Activated T-cell treated with anti-CD3 and anti-CD28 coated beads, Interleukin-2, amount 50 U/mL, for 4 hours (primary cell): ENCODE measurements around the gene WDR36. TPM values are rescaled to one million over a fixed set of nuclear protein-coding genes. Genes with fewer than 3 reads are reported as not detected.

Experiments used
- ATAC-seq, 2 donors: fragments of 200-7000 bp; cut with Tn5 transposase; one replicate each; pipeline ENCODE4 v1.10.0; 2021
- DNase-seq: peaks from one replicate; pipeline ENCODE4 v3.0.0-alpha.2; 2020
- H3K27me3 Mint-ChIP-seq: one replicate; pipeline ENCODE4 v1.8.0; 2021; ENCODE audit warnings: low read depth, mixed read lengths
- H3K36me3 Mint-ChIP-seq: one replicate; pipeline ENCODE4 v1.8.0; 2022; ENCODE audit warnings: mixed read lengths; ENCODE audit not compliant: insufficient read depth
- H3K4me1 Mint-ChIP-seq: one replicate; pipeline ENCODE4 v1.8.0; 2021; ENCODE audit warnings: low read depth, mixed read lengths
- H3K4me3 Mint-ChIP-seq: one replicate; pipeline ENCODE4 v1.8.0; 2021; ENCODE audit warnings: mild to moderate bottlenecking, moderate library complexity, mixed read lengths
- H3K9me3 Mint-ChIP-seq: one replicate; pipeline ENCODE4 v1.8.0; 2021; ENCODE audit warnings: mixed read lengths
- total RNA-seq, 3 donors: library from RNA; stranded (reverse); gene quantifications; one replicate each; pipeline ENCODE4 v1.2.1, GENCODE V29; 2021

WDR36 gene
- 10 to 100 TPM; 90.0 to 98.2 (median 92.1) TPM for total RNA-seq

DNA sequence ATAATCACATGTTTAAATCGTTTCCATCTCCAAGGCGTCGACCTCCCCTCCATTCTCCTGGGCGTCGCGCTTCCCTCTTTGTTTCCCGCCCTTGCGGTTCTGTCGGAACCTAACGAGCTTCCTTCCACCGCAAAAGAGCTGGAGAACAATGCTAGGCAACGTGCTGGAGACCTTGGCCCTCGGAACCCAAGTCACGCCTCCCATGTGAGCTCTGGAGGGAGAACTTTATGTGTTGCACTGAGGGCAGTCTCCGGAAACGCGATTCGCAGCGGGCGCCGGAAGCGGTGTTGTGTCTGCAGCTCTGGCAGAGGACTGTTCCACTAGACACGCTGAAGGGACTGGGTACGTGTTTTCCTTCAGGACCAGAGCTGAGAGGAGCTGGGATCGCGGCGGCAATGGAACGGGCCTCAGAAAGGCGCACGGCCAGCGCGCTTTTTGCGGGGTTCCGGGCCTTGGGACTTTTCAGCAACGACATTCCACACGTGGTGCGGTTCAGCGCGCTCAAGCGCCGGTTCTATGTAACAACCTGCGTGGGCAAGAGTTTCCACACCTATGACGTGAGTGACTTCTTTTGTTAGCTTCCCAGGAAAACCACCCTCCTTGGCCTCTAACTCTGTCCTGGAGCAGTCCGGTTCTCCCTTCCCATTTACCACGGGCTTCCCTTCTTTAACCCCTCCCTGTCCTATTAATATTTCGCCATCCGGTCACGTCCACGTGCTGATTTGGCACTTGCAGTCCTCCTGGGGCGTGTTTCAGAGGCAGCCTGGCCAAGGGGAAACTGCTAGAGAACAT, at the start of gene WDR36:
WDR36 (plus strand) TSS at position 287 of the 792 bp plus-strand sequence; CDS start at position 396, 109 bp downstream.
- DNase-seq (peak; percentile 85), ATAC-seq (peak; percentile 93 to 94)
- Mint-ChIP-seq H3K9me3 (no peaks in the 10 kb centered on the region), H3K4me3 (peak within 1 kb of the TSS; percentile 93), H3K27me3 (peaks cover 6% of the 10 kb centered on the region), H3K36me3 (peaks cover 24% of the 10 kb centered on the region), H3K4me1 (peaks cover 31% of the 10 kb centered on the region)

DNA sequence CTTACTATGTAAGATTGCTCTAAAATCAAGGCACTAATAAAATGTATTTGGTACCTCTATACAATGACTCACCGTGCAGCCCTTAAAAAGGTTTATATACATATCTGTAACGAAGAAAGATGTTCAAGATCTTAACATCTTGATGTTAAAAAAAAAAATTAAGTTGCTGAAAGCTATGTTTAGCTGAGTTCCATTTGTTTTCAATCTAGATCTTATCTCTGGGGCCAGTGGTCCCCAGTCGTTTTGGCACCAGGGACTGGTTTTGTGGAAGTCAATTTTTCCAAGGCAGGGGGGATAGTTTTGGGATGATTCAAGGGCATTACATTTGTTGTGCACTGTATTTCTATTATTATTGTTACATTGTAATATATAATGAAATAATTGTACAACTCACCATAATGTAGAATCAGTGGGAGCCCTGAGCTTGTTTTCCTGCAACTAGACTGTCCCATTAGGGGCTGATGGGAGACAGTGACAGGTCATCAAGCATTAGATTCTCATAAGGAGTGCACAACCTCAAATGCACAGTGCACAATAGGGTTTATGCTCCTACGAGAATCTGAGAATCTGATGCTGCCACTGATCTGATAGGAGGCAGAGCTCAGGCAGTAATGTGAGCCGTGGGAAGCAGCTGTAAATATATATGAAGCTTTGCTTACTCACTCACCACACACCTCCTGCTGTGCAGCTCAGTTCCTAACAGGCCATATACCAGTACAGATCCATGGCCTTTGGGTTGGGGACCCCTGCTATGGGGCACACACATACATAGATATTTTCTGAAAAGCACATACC, 48.2 kb upstream of the WDR36 start:
- Mint-ChIP-seq H3K36me3 (no peaks in the 10 kb centered on the region), H3K4me1 (no peaks in the 10 kb centered on the region), H3K4me3 (no peak overlapping the region), H3K9me3 (no peaks in the 10 kb centered on the region), H3K27me3 (peaks cover under 1% of the 10 kb centered on the region)
- no peak for DNase-seq
- ATAC-seq = no peak

DNA sequence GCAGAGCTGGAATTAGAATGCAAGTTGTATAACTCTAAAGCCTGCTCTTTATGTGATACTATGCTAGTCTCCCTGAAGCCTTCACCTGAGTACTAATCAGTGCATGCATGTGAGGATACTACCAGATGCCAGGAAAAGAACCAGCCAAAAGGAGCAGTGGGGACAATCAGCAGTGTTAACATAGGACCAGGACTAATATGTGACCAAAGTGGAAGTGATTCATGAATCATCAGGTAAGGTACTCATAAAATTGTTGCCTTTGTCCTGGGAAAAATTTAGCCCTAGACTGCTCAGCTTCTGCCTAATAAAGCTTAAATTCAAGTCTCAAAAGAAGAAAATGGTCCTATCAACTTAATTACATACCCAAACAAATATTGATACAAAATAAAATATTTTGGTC, 34.1 kb upstream of the WDR36 start:
- peaks cover 42% of the 10 kb centered on the region for H3K27me3 Mint-ChIP-seq
- no peak overlapping the region for H3K4me3 Mint-ChIP-seq
- no peaks in the 10 kb centered on the region for H3K4me1 Mint-ChIP-seq
- DNase-seq (no peak), ATAC-seq (no peak)
- no peaks in the 10 kb centered on the region for H3K9me3 Mint-ChIP-seq
- no peaks in the 10 kb centered on the region for H3K36me3 Mint-ChIP-seq

DNA sequence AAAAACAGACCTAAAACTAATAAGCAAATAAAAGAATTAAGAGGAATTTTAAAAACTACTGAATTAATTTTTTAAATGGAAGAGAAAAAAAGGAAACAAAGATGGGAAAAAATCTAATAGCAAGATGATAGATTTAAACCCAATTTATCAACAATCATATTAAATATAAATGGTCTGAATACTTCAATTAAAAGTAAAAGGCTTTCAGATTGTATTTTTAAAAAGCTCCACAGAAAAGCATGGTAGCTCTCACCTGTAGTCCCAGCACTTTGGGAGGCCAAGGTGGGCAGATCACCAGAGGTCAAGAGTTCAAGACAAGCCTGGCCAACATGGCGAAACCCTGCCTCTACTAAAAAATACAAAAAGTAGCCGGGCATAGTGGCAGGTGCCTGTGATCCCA, 32.0 kb upstream of the WDR36 start:
- Mint-ChIP-seq H3K27me3 (peaks cover 47% of the 10 kb centered on the region), H3K36me3 (no peaks in the 10 kb centered on the region), H3K4me3 (no peak overlapping the region), H3K4me1 (no peaks in the 10 kb centered on the region), H3K9me3 (no peaks in the 10 kb centered on the region)
- DNase-seq (no peak), ATAC-seq (no peak)

DNA sequence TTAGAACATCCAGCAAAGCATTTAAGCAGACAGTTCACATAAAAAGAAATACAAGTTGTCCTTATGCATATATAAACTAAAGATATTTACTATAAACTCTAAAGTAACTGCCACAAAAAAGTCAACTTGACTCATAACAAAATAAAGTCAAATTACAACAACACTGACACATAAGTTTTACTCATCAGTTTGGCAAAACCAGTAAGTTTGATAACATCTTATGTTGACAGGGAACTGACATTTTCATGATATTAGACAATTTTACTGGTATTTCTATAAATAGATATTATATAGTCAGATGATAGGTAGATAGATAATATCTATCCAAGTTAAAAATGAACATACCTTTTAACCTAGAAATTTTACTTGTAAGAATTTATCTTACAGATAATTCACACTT, 30.5 kb upstream of the WDR36 start:
- H3K4me1 Mint-ChIP-seq = no peaks in the 10 kb centered on the region
- no peaks in the 10 kb centered on the region for H3K9me3 Mint-ChIP-seq
- H3K4me3 Mint-ChIP-seq = no peak overlapping the region
- ATAC-seq (no peak), DNase-seq (no peak)
- peaks cover 49% of the 10 kb centered on the region for H3K27me3 Mint-ChIP-seq
- H3K36me3 Mint-ChIP-seq = no peaks in the 10 kb centered on the region

DNA sequence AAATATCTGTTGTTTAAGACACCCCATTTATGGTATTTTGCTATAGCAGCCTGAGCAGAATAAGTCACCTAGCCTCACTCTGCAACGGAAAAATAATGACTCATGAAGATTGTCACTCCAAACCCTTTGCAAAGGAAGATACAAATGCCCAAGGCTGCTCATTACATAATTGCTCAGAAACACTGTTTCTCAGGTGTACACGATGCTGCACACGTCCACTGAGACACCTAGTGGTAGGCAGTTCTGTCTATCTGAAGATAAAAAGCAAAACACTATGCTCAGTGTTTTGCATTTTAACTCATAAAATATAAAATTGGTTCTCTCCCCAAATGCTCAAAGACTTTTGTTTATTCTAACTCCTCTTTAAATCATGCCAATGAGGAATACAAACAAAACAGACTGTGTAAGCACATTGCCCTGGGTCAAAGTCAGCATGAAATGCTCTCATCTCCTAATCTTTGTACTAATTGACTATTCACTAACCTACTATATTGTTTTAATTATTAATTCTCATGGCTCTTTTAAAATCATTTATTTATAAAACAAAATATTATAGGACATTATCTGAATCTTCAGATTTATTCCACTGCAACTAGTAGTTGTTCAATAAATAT, 28.3 kb upstream of the WDR36 start:
- Mint-ChIP-seq H3K4me1 (no peaks in the 10 kb centered on the region), H3K27me3 (peaks cover 49% of the 10 kb centered on the region), H3K9me3 (no peaks in the 10 kb centered on the region), H3K36me3 (no peaks in the 10 kb centered on the region), H3K4me3 (no peak overlapping the region)
- DNase-seq (no peak), ATAC-seq (no peak)

DNA sequence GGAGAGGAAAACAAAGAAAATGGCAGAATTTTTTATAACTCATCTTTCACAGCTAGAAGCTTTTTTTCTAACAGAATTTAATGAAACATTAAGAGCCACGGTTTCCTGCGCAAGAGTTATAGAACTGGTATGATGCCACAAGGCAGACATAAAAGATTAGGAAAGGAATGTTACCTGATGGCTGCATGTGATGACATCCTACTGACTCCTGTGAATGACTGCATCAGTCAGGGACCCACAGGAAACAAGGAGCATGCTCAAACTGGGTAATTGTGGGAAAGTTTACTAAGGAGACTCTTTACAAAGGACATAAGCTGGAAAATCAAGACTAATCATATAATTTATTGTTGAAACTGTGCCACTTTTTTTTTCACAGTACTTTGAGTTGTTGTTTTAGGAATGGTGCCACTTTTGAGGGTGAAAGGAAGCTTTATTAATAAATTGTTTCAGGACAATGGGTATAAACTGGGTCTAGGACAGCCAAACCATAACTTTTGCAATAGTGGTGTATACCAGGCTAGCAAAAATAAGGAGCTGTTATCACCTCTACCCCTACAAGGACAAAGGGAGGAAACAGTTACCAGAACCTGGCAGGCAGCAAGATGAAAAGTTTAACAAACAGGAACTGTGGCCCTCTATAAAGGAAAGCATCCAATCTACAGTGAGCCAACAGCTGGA, 25.7 kb upstream of the WDR36 start:
- DNase-seq (no peak), ATAC-seq (no peak)
- Mint-ChIP-seq H3K9me3 (no peaks in the 10 kb centered on the region), H3K4me3 (no peak overlapping the region), H3K27me3 (peaks cover 67% of the 10 kb centered on the region), H3K36me3 (no peaks in the 10 kb centered on the region), H3K4me1 (peaks cover 11% of the 10 kb centered on the region)

DNA sequence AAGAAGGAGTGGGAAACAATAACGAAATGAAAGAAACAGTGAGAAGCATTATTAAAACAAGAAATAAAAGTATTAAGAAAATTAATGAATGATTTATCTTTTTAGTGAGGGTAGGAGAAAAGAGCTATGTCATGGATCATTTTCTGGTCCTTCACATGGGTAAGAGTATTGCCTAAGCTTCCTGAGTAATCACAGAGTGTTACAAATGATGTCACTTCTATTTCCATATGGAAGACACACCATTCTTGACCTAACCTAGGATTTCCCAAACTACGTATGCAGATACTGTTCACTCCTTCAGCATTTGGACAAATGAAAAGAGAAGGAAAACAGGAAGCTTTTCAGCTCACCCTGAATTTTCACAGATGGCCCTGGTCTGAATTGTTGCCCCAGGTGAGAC, 23.9 kb upstream of the WDR36 start:
- ATAC-seq (no peak), DNase-seq (no peak)
- Mint-ChIP-seq H3K27me3 (peaks cover 84% of the 10 kb centered on the region), H3K9me3 (no peaks in the 10 kb centered on the region), H3K4me3 (no peak overlapping the region), H3K4me1 (peaks cover 14% of the 10 kb centered on the region), H3K36me3 (no peaks in the 10 kb centered on the region)

DNA sequence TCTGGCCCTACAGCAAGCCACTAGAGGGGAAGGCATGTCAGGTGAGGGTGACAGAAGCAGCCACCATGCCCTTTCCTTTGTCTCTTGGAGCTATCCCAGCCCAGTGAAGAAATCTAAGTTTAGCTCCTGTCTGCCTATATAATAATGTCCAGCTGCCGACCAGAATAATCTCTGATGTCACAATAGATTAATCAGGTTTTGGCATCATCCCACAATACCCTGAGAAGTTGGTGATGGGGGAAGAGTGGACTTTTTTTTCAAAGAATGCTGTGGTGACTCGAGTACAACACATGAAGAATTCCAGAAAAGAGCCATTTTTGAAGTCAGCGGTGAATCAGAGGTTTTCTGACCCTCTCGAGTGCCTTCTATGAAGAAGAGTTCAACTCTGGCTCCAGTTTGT, 22.3 kb upstream of the WDR36 start:
- no peak for ATAC-seq
- H3K9me3 Mint-ChIP-seq = no peaks in the 10 kb centered on the region
- H3K36me3 Mint-ChIP-seq = no peaks in the 10 kb centered on the region
- H3K27me3 Mint-ChIP-seq = peaks cover 88% of the 10 kb centered on the region
- peaks cover 24% of the 10 kb centered on the region for H3K4me1 Mint-ChIP-seq
- no peak for DNase-seq
- H3K4me3 Mint-ChIP-seq = no peak overlapping the region

DNA sequence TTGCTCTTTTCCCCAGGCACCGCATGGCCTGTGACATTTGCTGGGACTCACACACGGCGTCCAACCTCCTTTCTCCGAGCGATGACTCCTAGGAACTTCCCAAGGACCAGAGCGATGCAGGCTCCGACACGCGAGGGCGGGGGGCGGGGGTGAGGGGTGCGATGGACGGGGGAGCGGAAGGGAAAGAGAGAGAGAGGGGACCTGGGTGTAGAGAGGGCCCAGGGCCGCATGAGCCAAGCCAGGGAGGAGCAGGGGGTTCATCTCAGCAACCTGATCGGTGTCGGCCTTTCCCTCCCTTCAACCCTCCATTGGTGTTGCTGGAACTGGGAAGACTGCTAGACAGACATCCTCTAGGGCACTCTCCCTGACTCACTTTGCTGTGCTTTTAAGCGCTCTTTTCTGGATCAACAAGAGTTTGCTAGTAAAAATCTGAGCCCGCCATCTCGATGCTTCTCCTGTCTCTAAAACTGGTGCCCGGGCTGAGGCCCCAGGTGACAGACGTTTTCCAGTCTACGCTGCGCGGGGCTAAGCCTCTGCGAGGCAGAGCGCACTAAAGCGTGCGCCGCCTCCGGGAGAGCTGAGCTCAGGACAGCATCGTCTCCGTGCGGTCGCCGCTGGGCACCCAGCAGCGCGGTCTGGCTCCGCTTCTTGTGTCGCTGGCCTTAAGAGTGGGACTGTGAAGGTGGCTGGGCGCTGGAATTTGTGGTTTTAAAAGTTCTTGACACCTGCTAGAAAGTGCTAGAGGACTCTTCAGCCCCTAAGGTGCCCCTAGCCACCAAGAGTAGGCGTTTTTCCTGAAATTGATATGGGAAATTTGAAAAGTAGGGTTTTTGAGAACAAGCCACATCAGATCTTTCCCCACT, 21.6 kb upstream of the WDR36 start:
- Mint-ChIP-seq H3K36me3 (no peaks in the 10 kb centered on the region), H3K27me3 (peaks cover 87% of the 10 kb centered on the region), H3K4me3 (peak overlapping the region; percentile 45), H3K9me3 (no peaks in the 10 kb centered on the region), H3K4me1 (peaks cover 25% of the 10 kb centered on the region)
- peak; percentile 39 to 52 for ATAC-seq
- DNase-seq = peak; percentile 13

DNA sequence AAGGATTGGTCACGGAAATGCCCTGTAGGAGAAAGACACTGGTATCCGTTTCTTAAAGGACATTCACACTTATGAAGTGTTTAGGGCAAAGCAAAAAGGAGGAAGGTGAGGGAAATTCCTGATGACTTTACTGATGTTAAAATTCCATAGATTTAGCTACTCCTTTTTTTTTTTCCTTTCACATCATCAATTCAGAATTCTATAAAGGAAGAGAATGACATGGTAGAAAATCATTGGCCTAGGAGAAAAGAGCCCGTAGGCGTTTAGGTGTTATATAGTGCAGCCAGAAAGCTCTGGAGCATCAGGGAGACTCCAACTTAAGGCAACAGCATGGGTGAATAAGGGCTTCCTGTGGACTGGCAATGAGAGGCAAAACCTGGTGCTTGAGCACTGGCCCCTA, 20.7 kb upstream of the WDR36 start, which contains the start of gene TSLP:
TSLP (plus strand) TSS at position 301 of the 400 bp plus-strand sequence. CDS start 178 bp downstream, outside the sequence.
- Mint-ChIP-seq H3K36me3 (no peaks in the 10 kb centered on the region), H3K9me3 (no peaks in the 10 kb centered on the region), H3K4me3 (peak within 1 kb of the TSS; percentile 84), H3K4me1 (peaks cover 28% of the 10 kb centered on the region), H3K27me3 (peaks cover 85% of the 10 kb centered on the region)
- ATAC-seq (no peak), DNase-seq (no peak)

DNA sequence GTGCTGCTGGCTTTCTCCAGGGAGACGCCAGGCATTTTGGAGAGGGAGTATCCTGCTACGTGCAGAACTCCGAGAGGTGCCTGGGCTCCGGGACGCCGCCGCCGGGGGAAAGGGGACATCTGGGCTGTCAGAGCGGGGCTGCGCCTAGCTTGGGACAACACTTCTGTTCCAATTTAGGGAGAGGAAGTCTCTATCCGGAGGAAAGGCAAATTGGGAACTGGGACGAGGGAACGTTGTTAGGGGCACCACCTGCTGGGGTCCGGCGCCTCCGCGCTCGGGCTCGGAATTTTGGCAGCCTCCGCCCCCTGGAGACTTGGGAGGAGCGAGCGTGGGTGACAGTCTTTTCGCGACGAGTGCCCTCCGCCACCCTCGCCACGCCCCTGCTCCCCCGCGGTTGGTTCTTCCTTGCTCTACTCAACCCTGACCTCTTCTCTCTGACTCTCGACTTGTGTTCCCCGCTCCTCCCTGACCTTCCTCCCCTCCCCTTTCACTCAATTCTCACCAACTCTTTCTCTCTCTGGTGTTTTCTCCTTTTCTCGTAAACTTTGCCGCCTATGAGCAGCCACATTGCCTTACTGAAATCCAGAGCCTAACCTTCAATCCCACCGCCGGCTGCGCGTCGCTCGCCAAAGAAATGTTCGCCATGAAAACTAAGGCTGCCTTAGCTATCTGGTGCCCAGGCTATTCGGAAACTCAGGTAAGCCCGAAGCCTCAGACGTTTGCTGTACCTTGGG, 19.0 kb upstream of the WDR36 start:
- Mint-ChIP-seq H3K27me3 (peaks cover 82% of the 10 kb centered on the region), H3K36me3 (no peaks in the 10 kb centered on the region), H3K4me1 (peaks cover 28% of the 10 kb centered on the region), H3K4me3 (peak overlapping the region; percentile 84), H3K9me3 (no peaks in the 10 kb centered on the region)
- DNase-seq (peak; percentile 57), ATAC-seq (peak; percentile 78)

DNA sequence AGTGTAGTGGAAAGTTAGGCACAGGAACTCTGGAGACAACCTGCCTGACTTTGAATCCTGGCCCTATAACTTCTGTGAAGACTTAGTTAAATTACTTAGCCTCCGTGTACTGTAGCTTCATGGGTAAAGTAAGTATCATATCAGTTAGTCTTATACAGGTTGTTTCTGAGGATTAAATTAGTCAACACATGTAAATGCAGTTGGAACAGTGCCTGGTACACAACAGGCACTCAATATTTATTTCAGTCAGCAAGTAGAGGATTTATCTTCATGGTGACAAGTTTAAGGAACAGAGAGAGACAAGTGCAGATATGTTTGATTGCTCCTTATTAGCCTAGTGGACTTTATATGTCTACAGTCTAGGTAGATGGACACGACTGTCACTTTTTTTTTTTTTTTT, 17.9 kb upstream of the WDR36 start:
- H3K4me3 Mint-ChIP-seq = peak overlapping the region; percentile 84
- DNase-seq (no peak), ATAC-seq (no peak)
- no peaks in the 10 kb centered on the region for H3K36me3 Mint-ChIP-seq
- peaks cover 28% of the 10 kb centered on the region for H3K4me1 Mint-ChIP-seq
- peaks cover 77% of the 10 kb centered on the region for H3K27me3 Mint-ChIP-seq
- no peaks in the 10 kb centered on the region for H3K9me3 Mint-ChIP-seq
